Activated effector memory CD4-positive, alpha-beta T cell treated with Interleukin-2 at 50 U/mL for 16 hours (primary cell): Measurements from ENCODE around the gene ADCY1.

Experiments
- DNase-seq: peaks from one replicate; pipeline ENCODE4 v3.0.0-alpha.2; 2020

The ADCY1 gene

GRCh38 chr7:45681596-45682357, 107.6 kb downstream of the ADCY1 start:
- DNase-seq: no peak

- DNase-seq: no peak
Observed at GRCh38 chr7:45682358-45682735, 108.2 kb downstream of the ADCY1 start.

GRCh38 chr7:45682836-45683555, 108.8 kb downstream of the ADCY1 start:
- DNase-seq: no peak

- DNase-seq: no peak
Observed at GRCh38 chr7:45683556-45684148, 109.5 kb downstream of the ADCY1 start.

- no peak for DNase-seq
Observed at GRCh38 chr7:45684910-45685618, 110.9 kb downstream of the ADCY1 start.

GRCh38 chr7:45685619-45686240, 111.6 kb downstream of the ADCY1 start:
- DNase-seq: no peak

- DNase-seq: no peak
Observed at GRCh38 chr7:45686441-45687184, 112.4 kb downstream of the ADCY1 start.

DNA sequence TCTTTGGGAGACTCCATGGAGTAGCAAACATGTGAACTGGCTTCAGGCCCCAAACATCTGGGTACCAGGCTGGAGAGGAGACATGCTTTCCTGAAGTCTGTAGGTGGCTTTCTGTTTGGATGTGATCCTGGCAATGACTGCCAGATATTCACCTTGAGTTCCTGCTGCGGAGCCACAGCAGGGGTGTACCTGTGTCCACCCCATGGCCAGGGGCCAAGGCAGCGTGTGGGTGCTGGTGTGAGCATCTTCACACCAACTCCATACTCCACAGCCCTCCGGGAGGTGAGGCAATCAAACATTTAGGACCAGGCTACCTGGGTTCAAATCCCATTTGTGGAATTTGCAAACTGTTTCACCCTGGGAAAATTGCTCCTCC, 113.0 kb downstream of the ADCY1 start:
- DNase-seq: no peak

DNA sequence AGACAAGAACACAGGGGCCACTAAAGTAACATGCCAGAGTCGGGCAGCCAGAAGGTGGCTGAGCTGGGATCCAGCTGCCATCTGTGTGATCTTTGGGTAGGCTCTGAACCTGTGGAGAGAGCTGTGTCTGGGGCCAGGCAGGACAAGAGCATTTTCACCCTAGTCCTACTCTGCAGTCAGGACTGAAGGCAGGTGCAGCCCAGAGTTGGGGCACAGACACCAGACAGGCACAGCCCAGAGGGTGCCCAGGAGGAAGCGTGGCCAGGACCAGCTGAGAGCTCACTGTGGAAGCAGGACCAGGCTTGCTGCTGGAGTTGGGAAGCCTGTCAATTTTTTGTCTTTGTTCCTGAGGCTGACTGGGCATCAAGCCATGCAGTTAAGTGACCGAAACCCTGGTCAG, 113.6 kb downstream of the ADCY1 start:
- no peak for DNase-seq

GRCh38 chr7:45688382-45688781, 114.2 kb downstream of the ADCY1 start:
- no peak for DNase-seq

DNA sequence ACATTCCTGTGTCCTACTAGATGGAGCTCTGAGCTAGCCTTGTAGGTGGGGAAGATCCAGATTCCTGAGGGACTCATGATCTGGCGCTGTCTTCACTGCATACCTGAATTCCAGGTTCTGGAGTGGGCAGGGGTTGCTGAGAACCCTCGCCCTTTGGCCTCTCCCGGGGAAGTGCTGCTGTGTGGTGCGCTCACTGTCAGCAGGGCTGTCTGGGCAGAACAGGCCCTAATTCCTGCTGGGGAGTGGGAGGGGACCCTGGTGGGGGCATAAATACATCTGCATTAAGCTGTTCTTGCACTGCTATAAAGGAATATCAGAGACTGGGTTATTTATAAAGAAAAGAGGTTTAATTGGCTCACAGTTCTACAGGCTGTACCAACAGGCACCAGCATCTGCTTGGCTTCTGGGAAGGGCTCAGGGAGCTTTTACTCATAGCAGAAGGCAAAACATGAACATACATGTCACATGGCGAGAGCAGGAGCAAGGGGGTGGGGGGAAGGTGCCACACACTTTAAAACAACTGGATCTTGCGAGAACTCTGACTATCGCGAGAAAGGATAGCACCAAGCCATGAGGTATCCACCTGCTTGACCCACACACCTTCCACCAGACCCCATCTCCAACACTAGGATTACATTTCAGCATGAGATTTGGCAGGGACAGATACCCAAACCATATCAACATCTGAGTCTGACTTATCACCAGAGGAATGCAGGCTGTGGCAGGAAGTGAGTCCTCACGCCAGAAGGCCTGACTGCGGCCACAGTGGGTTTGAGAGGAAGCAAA, 115.0 kb downstream of the ADCY1 start:
- DNase-seq: no peak

DNA sequence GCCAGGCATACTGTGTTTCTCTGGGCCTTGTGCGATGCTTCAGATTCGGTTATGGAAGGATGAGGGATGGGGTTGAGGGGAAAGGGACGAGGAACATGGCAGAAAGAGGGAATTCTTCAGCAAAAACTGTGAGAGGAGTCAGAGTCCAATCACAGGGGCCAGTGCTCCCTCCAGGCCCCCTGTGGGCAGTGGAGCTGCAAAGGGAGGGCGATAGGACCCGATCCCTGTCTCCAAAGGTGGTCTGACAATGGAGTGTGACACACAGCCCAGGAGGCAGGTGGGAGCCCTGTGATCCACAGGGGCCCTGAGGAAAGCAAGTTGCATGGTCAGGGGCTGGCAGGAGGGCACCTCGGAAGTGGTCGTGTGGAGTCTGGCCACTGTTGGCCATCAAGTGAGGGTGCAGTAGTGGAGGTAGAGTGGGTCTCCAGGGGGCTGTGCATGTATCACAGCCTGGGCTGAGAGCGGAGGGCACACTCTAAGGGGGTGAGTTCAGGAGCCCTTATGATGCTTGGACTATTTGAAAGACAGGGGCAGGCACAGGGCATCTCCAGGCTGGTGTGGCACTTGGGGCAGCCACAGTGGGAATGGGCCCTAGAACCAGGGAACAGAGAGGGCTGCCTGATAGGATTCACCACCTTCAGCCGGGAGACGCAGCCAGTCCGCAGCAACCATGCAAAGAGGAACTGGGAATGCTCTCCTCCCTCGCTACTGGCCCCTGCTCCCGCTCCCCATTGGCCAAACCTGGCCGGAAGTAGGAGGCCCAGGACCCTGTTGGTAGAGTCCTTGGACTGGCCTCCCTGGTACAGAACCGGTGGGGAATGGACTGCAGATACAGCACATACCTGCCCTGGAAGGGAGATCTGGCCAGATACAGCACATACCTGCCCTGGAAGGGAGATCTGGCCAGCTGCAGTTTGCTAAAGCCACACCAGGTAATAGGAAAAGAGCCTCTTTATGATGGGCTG, 115.9 kb downstream of the ADCY1 start:
- DNase-seq: no peak

DNA sequence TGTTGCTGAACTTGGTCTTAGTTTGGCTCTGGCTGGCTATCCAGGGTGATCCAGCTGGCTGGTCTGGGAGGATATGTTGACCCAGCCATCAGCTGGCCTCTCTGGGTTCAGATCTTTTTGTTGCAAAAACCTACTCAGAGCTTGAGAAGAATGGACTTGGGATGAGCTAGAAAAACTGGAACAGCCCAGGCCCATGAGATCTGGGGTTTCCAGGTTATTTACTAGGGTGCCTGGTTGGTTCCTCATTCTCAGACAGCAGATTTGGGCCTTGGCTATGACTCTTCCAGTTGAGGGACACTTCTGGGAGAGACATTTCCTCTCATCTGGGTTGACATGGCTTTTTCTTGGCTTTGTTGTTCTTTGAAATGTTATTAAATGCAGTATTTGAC, 116.6 kb downstream of the ADCY1 start:
- no peak for DNase-seq

DNA sequence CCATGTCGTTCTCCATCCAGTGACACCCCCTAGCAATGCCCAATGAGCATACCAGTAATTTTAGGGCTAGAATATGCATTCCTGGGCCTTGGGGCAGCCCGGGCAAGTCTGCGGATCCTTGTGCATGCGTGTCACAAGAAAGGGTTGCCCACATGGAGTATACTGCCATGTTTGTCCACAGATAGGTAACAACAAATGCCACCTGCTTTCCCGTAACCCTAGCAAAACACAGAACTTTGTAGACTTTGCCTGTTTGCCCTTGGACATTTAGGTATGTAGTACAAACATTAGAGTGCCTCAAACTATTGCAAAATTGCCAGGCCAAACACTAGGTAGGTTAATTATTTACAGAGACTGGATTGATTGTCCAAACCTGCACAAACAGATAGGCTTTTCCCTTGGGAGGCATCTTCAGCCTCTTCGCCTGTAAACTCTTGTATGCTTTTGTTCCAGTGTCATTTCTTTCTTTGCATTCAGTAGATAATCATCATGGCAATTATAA, 117.0 kb downstream of the ADCY1 start:
- no peak for DNase-seq

DNA sequence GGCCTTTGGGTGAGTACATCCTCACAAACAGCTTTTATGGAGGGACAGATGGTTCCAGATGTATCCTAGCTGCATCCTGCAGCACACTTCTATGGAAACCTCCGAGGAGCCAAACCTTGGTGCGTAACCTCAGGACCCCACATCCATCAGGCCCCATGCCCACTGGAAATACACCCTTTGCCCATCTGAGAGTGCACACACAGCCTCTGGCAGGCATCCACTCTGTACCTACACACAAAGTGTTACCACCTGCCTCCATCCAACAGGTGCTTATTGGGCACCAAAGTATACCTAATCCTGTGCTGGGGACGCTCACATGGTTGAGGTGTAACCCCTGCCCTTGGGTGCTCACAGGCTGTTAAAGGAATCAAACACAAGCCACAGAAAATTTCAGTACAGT, 117.9 kb downstream of the ADCY1 start:
- no peak for DNase-seq

DNA sequence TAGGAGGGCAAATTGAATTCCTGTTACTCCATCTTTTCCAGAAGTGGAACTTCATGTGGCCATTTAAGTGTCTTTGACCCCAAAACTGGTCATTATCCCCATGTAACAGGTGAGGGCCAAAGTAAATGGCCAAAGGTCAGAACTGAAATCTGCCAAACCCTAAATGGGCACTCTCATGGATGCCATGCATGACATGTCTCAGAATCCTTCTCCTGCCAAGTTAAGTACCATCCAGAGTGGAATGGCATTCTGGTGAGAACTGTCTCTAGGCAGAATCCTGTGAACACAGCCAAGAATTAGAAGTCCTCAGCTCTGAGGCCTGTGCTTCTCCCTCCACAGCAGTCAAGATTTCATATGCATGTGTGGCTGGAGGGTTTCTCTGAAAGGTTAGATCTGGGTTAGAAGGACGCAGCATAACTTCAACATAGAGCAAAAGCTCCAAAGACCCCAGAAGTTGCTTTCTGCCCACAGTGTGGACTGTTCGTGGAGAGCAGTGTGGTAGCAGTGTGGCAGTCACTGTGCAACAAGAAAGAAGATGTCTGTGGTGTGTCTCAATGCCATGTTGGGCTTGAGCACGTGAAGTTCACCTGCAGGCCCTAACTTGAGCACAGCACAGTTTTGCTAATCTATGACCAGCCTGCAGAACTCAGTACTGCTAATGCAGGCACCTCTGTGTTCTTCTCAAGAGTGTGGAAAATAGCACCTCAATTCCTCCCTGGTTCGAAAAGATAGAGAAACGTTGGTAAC, 121.3 kb downstream of the ADCY1 start:
- no peak for DNase-seq

GRCh38 chr7:45696476-45696875, 122.3 kb downstream of the ADCY1 start:
- no peak for DNase-seq

GRCh38 chr7:45697576-45698136, 123.5 kb downstream of the ADCY1 start:
- DNase-seq: no peak
